ENCODE data around the gene ATP5F1D.

ATP5F1D gene

DNA sequence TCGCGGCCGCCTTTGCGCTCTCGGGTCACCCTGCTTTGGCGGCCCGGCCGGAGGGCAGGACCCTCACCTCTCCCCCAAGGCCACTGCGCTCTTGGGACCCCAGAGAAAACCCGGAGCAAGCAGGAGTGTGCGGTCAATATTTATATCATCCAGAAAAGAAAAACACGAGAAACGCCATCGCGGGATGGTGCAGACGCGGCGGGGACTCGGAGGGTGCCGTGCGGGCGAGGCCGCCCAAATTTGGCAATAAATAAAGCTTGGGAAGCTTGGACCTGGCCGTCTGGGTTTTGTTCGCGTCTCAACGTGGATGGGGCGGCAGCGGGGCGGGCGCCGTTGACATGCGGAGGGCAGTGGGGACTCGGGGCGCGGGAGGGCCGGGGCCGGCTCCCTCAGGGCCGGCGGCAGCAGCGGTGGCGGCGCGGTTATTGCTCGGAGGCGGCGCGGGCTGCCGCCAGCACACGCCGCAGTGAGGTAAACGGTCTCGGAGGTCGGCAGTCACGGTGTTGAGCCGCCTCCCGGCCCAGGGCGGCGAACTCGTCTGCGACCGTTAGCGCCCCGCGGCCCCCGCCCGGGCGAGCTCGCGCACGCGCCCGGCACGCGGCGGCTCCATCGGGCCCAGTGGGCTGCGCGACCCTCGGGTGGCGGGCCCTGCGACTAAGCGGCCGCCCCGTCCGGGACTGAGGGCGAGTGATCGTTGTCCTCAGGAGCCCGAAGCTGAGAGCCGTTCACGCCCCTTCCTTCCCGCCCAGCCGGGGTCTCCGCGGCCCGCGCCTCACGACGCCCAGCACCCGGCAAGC is 13.2 kb upstream of the ATP5F1D start:
- no peak for TF ChIP-seq GABPA (IDR thresholded peaks at IDR 0.05; ENCODE audit: low read depth)
- TF ChIP-seq POLR2AphosphoS5 (IDR thresholded peaks at IDR 0.05; ENCODE audit: low read depth), result no peak
- TF ChIP-seq SPI1 (IDR thresholded peaks at IDR 0.05; ENCODE audit: borderline replicate concordance, low read depth), result no peak
- no peak for TF ChIP-seq CTCF (IDR thresholded peaks at IDR 0.05; ENCODE audit: insufficient read depth, low read length)
- TF ChIP-seq, protein P1, sequence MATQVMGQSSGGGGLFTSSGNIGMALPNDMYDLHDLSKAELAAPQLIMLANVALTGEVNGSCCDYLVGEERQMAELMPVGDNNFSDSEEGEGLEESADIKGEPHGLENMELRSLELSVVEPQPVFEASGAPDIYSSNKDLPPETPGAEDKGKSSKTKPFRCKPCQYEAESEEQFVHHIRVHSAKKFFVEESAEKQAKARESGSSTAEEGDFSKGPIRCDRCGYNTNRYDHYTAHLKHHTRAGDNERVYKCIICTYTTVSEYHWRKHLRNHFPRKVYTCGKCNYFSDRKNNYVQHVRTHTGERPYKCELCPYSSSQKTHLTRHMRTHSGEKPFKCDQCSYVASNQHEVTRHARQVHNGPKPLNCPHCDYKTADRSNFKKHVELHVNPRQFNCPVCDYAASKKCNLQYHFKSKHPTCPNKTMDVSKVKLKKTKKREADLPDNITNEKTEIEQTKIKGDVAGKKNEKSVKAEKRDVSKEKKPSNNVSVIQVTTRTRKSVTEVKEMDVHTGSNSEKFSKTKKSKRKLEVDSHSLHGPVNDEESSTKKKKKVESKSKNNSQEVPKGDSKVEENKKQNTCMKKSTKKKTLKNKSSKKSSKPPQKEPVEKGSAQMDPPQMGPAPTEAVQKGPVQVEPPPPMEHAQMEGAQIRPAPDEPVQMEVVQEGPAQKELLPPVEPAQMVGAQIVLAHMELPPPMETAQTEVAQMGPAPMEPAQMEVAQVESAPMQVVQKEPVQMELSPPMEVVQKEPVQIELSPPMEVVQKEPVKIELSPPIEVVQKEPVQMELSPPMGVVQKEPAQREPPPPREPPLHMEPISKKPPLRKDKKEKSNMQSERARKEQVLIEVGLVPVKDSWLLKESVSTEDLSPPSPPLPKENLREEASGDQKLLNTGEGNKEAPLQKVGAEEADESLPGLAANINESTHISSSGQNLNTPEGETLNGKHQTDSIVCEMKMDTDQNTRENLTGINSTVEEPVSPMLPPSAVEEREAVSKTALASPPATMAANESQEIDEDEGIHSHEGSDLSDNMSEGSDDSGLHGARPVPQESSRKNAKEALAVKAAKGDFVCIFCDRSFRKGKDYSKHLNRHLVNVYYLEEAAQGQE (IDR thresholded peaks at IDR 0.05; ENCODE audit: insufficient replicate concordance, low read depth), result no peak
- Histone ChIP-seq H3K4me3 (replicated peaks; ENCODE audit: insufficient read depth, low read length) (no peak overlapping the region), H3K27me3 (ENCODE audit: insufficient read depth, poor library complexity, severe bottlenecking) (no peaks in the 10 kb centered on the region), H3K27ac (replicated peaks) (no peak overlapping the region)
- DNase-seq (ENCODE audit: low read depth in 1 of 2, low spot score in 1 of 2), result no peak

DNA sequence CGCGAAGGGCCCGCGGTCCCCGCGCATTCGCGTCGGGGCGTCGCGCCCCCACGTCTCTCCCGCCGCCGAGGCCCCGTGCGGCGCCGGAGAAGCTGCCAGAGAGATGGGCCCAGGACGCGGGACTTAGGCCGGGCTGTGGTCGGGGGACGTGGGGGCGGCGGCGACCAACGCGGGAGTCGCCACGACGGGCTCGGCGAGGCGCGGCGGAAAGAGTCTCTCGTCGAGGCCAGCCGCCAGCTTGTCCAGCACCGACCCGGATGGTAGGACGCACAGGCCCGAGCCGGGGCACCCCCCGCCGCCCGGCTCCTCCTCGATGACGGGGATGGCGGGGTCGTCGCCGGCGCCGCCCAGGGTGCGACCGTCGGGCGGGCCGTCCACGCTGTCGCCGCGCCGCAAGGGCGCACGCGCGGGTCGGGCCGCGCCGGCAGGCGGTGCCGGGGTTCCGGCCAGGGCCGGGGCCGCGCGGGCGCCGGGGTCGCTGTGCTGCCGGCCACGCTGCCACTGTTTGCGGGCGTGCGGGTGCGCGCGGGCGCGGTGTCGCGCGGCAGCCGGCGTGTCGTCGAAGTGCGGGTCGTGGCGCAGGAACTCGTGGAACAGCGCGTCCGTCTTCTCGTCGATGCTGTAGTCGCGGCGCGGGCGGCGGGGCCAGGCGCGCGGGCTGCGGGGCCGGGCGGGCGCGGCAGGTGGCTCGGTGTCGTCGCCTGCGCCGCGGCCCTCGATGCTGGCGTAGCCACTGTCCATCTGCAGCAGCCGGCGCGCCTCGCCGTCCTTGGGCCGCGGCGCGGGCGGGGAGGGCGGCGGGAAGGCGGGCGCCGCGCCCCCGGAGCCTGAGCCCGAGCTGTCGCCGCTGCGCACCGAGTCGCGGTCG is 12.3 kb upstream of the ATP5F1D start:
- no peak for TF ChIP-seq GABPA (IDR thresholded peaks at IDR 0.05; ENCODE audit: low read depth)
- TF ChIP-seq SPI1 (IDR thresholded peaks at IDR 0.05; ENCODE audit: borderline replicate concordance, low read depth), result no peak
- TF ChIP-seq CTCF (IDR thresholded peaks at IDR 0.05; ENCODE audit: insufficient read depth, low read length), result no peak
- TF ChIP-seq, protein P1 (IDR thresholded peaks at IDR 0.05; ENCODE audit: insufficient replicate concordance, low read depth), result no peak
- TF ChIP-seq POLR2AphosphoS5 (IDR thresholded peaks at IDR 0.05; ENCODE audit: low read depth), result no peak
- Histone ChIP-seq H3K27ac (replicated peaks) (no peak overlapping the region), H3K4me3 (replicated peaks; ENCODE audit: insufficient read depth, low read length) (no peak overlapping the region), H3K27me3 (ENCODE audit: insufficient read depth, poor library complexity, severe bottlenecking) (no peaks in the 10 kb centered on the region)
- no peak for DNase-seq (ENCODE audit: low read depth in 1 of 2, low spot score in 1 of 2)

GRCh38 chr19:1229924-1230782 is 11.4 kb upstream of the ATP5F1D start:
- H3K27ac ChIP-seq (replicated peaks), result no peak overlapping the region
- H3K27me3 ChIP-seq (ENCODE audit: insufficient read depth, poor library complexity, severe bottlenecking), result no peaks in the 10 kb centered on the region
- TF ChIP-seq, protein P1 (IDR thresholded peaks at IDR 0.05; ENCODE audit: insufficient replicate concordance, low read depth), result no peak
- TF ChIP-seq CTCF (IDR thresholded peaks at IDR 0.05; ENCODE audit: insufficient read depth, low read length) (no peak), POLR2AphosphoS5 (IDR thresholded peaks at IDR 0.05; ENCODE audit: low read depth) (no peak), SPI1 (IDR thresholded peaks at IDR 0.05; ENCODE audit: borderline replicate concordance, low read depth) (no peak), GABPA (IDR thresholded peaks at IDR 0.05; ENCODE audit: low read depth) (no peak)
- H3K4me3 ChIP-seq (replicated peaks; ENCODE audit: insufficient read depth, low read length), result no peak overlapping the region
- no peak for DNase-seq (ENCODE audit: low read depth in 1 of 2, low spot score in 1 of 2)

All from HL-60 (cell line).